Airway epithelial cell (primary cell): ENCODE data around the gene STARD4. TPM values are rescaled to one million over a fixed set of nuclear protein-coding genes. Genes with fewer than 3 reads are reported as not detected.

Experiments used
- total RNA-seq: library from RNA; depleted of rRNA; stranded (reverse); fragments of >200 nt; gene quantifications from 2 replicates; pipeline ENCODE4 v1.2.3, GENCODE V29; 2015

The STARD4 gene, protein sequence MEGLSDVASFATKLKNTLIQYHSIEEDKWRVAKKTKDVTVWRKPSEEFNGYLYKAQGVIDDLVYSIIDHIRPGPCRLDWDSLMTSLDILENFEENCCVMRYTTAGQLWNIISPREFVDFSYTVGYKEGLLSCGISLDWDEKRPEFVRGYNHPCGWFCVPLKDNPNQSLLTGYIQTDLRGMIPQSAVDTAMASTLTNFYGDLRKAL
- 57.8 and 67.6 TPM in 2 replicates for total RNA-seq

DNA sequence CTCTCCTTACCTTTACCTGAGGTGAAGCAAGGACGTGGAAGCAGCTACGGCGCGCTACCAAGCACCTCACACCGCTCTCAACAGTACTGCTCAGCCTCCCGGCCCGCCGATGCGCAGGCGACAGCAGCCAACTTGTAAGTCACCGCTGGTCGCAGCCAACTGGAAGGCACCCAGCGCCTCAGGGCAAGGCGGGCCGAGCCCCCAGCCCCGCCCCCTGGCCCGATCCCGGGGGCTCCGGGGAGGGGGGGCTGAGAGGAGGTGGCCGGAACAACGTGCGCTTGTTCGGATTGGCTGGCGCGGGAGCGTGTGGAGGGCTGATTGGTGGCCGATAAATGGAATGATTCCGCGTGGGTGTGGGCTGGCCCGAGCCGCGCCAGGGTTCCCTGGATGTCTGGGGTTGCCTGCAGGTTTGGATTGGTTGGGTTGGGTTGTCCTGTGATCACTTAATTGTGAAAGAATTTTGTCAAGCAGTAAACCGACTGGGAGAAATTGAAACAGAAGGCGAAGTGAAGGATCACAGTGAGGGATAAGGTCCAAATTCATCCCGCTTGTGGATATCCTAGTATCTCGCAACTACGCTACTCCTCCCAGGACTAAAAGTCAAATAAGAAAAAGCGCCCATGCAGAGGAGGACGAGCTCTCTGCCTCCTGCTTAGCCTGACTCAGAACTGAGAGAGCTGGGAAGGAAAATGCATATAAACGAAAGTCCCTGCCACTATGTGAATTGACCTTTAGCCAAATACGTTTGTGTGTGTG lies at the start of gene STARD4:
Gene STARD4 (minus strand): TSS at position 161 of the 756 bp plus-strand sequence. CDS start 5,102 bp downstream, outside the sequence.

Other genes with a start within 250 kb of the STARD4 start
- gene NREP, start 244.7 kb upstream of the STARD4 start, total RNA-seq: 12.3 and 16.7 TPM in 2 replicates